Mucosa of descending colon (tissue), 3 donors: ENCODE data around the gene MED14. TPM values are rescaled to one million over a fixed set of nuclear protein-coding genes. Genes with fewer than 3 reads are reported as not detected.
A peak's percentile ranks its signal among the peaks of the same experiment; 100 is the strongest.

ENCODE experiments used
- ATAC-seq: fragments of 200-7000 bp; cut with Tn5 transposase; one replicate; pipeline ENCODE4 v1.9.1; 2020; ENCODE audit warnings: mild to moderate bottlenecking, moderate library complexity
- DNase-seq, 3 donors: peaks; one replicate each; pipeline ENCODE4 v3.0.0-alpha.2; 2020
- H3K36me3 ChIP-seq: fragments of 200-600 bp; one replicate; pipeline ENCODE4 v1.8.0; 2021; ENCODE audit warnings: low read depth, mild to moderate bottlenecking
- H3K4me1 ChIP-seq: fragments of 200-600 bp; one replicate; pipeline ENCODE4 v1.8.0; 2021; ENCODE audit warnings: low read depth, mild to moderate bottlenecking
- H3K4me3 ChIP-seq: fragments of 200-600 bp; one replicate; pipeline ENCODE4 v1.8.0; 2021; ENCODE audit warnings: mild to moderate bottlenecking
- H3K9me3 ChIP-seq: fragments of 200-600 bp; one replicate; pipeline ENCODE4 v1.8.0; 2021; ENCODE audit warnings: mild to moderate bottlenecking
- CTCF ChIP-seq: fragments of 200-600 bp; IDR thresholded peaks from one replicate; pipeline ENCODE4 v1.8.0; 2022; ENCODE audit warnings: antibody characterized with exemption, mild to moderate bottlenecking
- intact Hi-C, 2 donors: fragments of 100-400 bp; cut with DNase I in 1 of 2; cut with micrococcal nuclease in 1 of 2; formaldehyde crosslinking; loops; one replicate each; pipeline versions ENCODE4 v1.11.0 to v1.11.1; 2022; cut with DNase I, micrococcal nuclease
- total RNA-seq, 3 donors: library from RNA; stranded (reverse); fragmentation: NEBNext Ultra II Directional in 2 of 3; extraction: Animal tissue kit (Norgen Biotek cat#: 25700) in 2 of 3; gene quantifications; one replicate each; pipeline versions ENCODE4 v1.2.1 to v1.2.4, GENCODE V29; 2021 to 2023
- donor health status: DM: no; HTN: no; CAD: no; lungs with moderate emphysema.
- donor health status: DM: no; HTN: no; CAD: no.
- donor health status: DM: no; HTN: yes; CAD: no.

MED14 gene
- total RNA-seq, 3 donors from 2014 or later, result 49.2 to 71.8 (median 57.1) TPM

GRCh38 chrX:40757058-40757457 is 21.7 kb upstream of the MED14 start:
- Histone ChIP-seq H3K4me1 (no peaks in the 10 kb centered on the region), H3K4me3 (no peak overlapping the region), H3K9me3 (no peaks in the 10 kb centered on the region), H3K36me3 (no peaks in the 10 kb centered on the region)
- no peak for TF ChIP-seq CTCF
- intact Hi-C loops, result no loop called here
- ATAC-seq (no peak), DNase-seq (no peak)

- intact Hi-C loops, result no loop called here
- TF ChIP-seq CTCF, result no peak
- no peaks in the 10 kb centered on the region for H3K36me3 ChIP-seq
- DNase-seq, result no peak
- H3K9me3 ChIP-seq, result no peaks in the 10 kb centered on the region
- H3K4me1 ChIP-seq, result no peaks in the 10 kb centered on the region
- ATAC-seq, result no peak
- H3K4me3 ChIP-seq, result no peak overlapping the region
These were observed 20.2 kb upstream of the MED14 start for GRCh38 chrX:40755291-40756249.

GRCh38 chrX:40749681-40750494 is 14.5 kb upstream of the MED14 start:
- intact Hi-C loops, result no loop called here
- ATAC-seq (peak; percentile 36), DNase-seq (no peak)

GRCh38 chrX:40748977-40749376 is 13.6 kb upstream of the MED14 start:
- Histone ChIP-seq H3K4me1 (no peaks in the 10 kb centered on the region), H3K9me3 (no peaks in the 10 kb centered on the region), H3K4me3 (no peak overlapping the region), H3K36me3 (no peaks in the 10 kb centered on the region)
- intact Hi-C loops, result no loop called here
- ATAC-seq (no peak), DNase-seq (no peak)
- no peak for TF ChIP-seq CTCF

More at GRCh38 chrX:40749681-40750494, 14.5 kb upstream of the MED14 start:
- H3K36me3 ChIP-seq, result no peaks in the 10 kb centered on the region
- no peak for TF ChIP-seq CTCF
- H3K4me1 ChIP-seq, result no peaks in the 10 kb centered on the region
- no peak overlapping the region for H3K4me3 ChIP-seq
- H3K9me3 ChIP-seq, result no peaks in the 10 kb centered on the region

GRCh38 chrX:40746521-40746920 is 11.2 kb upstream of the MED14 start:
- ATAC-seq (no peak), DNase-seq (no peak)
- TF ChIP-seq CTCF, result no peak
- no peaks in the 10 kb centered on the region for H3K36me3 ChIP-seq
- no peaks in the 10 kb centered on the region for H3K4me1 ChIP-seq
- intact Hi-C loops, result no loop called here
- no peaks in the 10 kb centered on the region for H3K9me3 ChIP-seq
- H3K4me3 ChIP-seq, result no peak overlapping the region
